Panc1 (cell line): ENCODE results near the gene IQSEC1. TPM values are rescaled to one million over a fixed set of nuclear protein-coding genes. Genes with fewer than 3 reads are reported as not detected.

Experiments
- ATAC-seq: fragments of 200-7000 bp; cut with Tn5 transposase; 2 replicates; pipeline ENCODE4 v1.9.1; 2020; ENCODE audit warnings: mild to moderate bottlenecking, moderate library complexity
- BruUV-seq: library from RNA; stranded (reverse); fragments of 400-500 nt; replicated peaks from 2 replicates; lab custom pipeline; 2021; lab: Mats Ljungman, UMichigan
- CTCF ChIA-PET: fragments of 300-600 bp; sonication (Branson Sonifier 250); formaldehyde crosslinking; loops from one replicate; lab custom pipeline; 2022; ENCODE audit warnings: antibody characterized with exemption; lab: Charles Lee
- POLR2A ChIA-PET: fragments of 300-600 bp; sonication (Branson Sonifier 250); formaldehyde crosslinking; loops from one replicate; lab custom pipeline; 2022; ENCODE audit warnings: antibody characterized with exemption; lab: Charles Lee
- DNase-seq: peaks from one replicate; pipeline ENCODE4 v3.0.0-alpha.2; 2010; ENCODE audit warnings: low read depth, low spot score
- H3K27ac ChIP-seq: 2 replicates; pipeline ENCODE4 v1.5.1; 2011; ENCODE audit warnings: mild to moderate bottlenecking, low read length, inconsistent platforms
- H3K27me3 ChIP-seq: fragments of 200-500 bp; sonication (Bioruptor generic); 2 replicates; pipeline ENCODE4 v1.6.0; 2014; ENCODE audit warnings: low read length, inconsistent platforms; ENCODE audit not compliant: control insufficient read depth, insufficient read depth
- H3K36me3 ChIP-seq: fragments of 200-500 bp; sonication (Bioruptor generic); 2 replicates; pipeline ENCODE4 v1.5.1; 2014; ENCODE audit warnings: inconsistent platforms, mild to moderate bottlenecking, low read length, moderate library complexity; ENCODE audit not compliant: control insufficient read depth, insufficient read depth
- H3K4me1 ChIP-seq: 2 replicates; pipeline ENCODE4 v1.5.1; 2011; ENCODE audit warnings: inconsistent platforms, mild to moderate bottlenecking, low read length, moderate library complexity; ENCODE audit not compliant: control insufficient read depth, insufficient read depth
- H3K4me3 ChIP-seq, 2 experiments: 2 replicates each; pipeline ENCODE4 v1.5.1; 2011 to 2012; ENCODE audit warnings: low read depth in 2 of 2, low read length in 2 of 2, mild to moderate bottlenecking in 2 of 2, inconsistent platforms in 1 of 2, moderate library complexity in 1 of 2
- H3K9me3 ChIP-seq: fragments of 200-500 bp; sonication (Bioruptor generic); 2 replicates; pipeline ENCODE4 v1.5.1; 2014; ENCODE audit warnings: low read depth, mild to moderate bottlenecking, inconsistent platforms, low read length, moderate library complexity; ENCODE audit not compliant: control insufficient read depth, insufficient read depth
- POLR2AphosphoS5 ChIP-seq: IDR thresholded peaks from 2 replicates; pipeline ENCODE4 v1.6.1; 2012; ENCODE audit warnings: mild to moderate bottlenecking, low read depth, low read length, moderate library complexity
- REST ChIP-seq, 2 experiments: IDR thresholded peaks; 2 replicates each; pipeline ENCODE4 v1.6.1; 2011 to 2012; ENCODE audit warnings: low read depth in 2 of 2, control low read depth in 1 of 2, low read length in 1 of 2, mild to moderate bottlenecking in 1 of 2, moderate library complexity in 1 of 2; ENCODE audit not compliant: insufficient read depth in 1 of 2
- SIN3A ChIP-seq: IDR thresholded peaks from 2 replicates; pipeline ENCODE4 v1.6.1; 2012; ENCODE audit warnings: low read depth, mild to moderate bottlenecking, low read length, moderate library complexity, borderline replicate concordance; ENCODE audit not compliant: insufficient read depth
- TCF7L2 ChIP-seq: IDR thresholded peaks from 2 replicates; pipeline ENCODE4 v1.6.1; 2011; ENCODE audit warnings: mild to moderate bottlenecking, low read depth, low read length, inconsistent platforms
- in situ Hi-C: cut with HindIII; loops from 2 replicates; pipeline ENCODE4 v1.10.0; 2016; ENCODE audit warnings: low sequenced_read_pairs, low pct_unique_long_range_greater_than_20kb
- intact Hi-C: fragments of 100-400 bp; cut with micrococcal nuclease; formaldehyde crosslinking; loops from one replicate; pipeline ENCODE4 v1.10.0; 2022; ENCODE audit not compliant: unreplicated experiment
- total RNA-seq: library from RNA; stranded (reverse); gene quantifications from one replicate; pipeline ENCODE4 v1.2.1, GENCODE V29; 2021; ENCODE audit not compliant: unreplicated experiment
- TF ChIP-seq, protein P1 (sequence below): fragments of 450-650 bp; IDR thresholded peaks from 2 replicates; pipeline ENCODE4 v1.5.1; 2017; ENCODE audit warnings: mild to moderate bottlenecking

The IQSEC1 gene
- total RNA-seq, 1 experiment from 2014 or later = 28.4 TPM

- no TSS peak for BruUV-seq
- ChIA-PET POLR2A (no interaction called here), CTCF (interaction anchor here (0.8 kb wide), 1 partner anchor 9 kb away, joined by 3 read pairs; no protein-coding TSS in a partner anchor)
- DNase-seq (no peak), ATAC-seq (no peak)
- in situ Hi-C loops (no loop called here), intact Hi-C loops (no loop called here)
- no peak overlapping the region for H3K4me3 ChIP-seq
- no peaks in the 10 kb centered on the region for H3K27me3 ChIP-seq
- H3K9me3 ChIP-seq = no peaks in the 10 kb centered on the region
- no peak overlapping the region for H3K27ac ChIP-seq
- TF ChIP-seq TCF7L2 (no peak), REST (IDR thresholded peaks at IDR 0.05; ENCODE audit: insufficient read depth in 1 of 2, low read depth in 2 of 2, low read length in 1 of 2) (no peak), POLR2AphosphoS5 (no peak), SIN3A (no peak)
- TF ChIP-seq, protein P1, sequence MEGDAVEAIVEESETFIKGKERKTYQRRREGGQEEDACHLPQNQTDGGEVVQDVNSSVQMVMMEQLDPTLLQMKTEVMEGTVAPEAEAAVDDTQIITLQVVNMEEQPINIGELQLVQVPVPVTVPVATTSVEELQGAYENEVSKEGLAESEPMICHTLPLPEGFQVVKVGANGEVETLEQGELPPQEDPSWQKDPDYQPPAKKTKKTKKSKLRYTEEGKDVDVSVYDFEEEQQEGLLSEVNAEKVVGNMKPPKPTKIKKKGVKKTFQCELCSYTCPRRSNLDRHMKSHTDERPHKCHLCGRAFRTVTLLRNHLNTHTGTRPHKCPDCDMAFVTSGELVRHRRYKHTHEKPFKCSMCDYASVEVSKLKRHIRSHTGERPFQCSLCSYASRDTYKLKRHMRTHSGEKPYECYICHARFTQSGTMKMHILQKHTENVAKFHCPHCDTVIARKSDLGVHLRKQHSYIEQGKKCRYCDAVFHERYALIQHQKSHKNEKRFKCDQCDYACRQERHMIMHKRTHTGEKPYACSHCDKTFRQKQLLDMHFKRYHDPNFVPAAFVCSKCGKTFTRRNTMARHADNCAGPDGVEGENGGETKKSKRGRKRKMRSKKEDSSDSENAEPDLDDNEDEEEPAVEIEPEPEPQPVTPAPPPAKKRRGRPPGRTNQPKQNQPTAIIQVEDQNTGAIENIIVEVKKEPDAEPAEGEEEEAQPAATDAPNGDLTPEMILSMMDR = no peak
- peaks cover 7% of the 10 kb centered on the region for H3K4me1 ChIP-seq
- H3K36me3 ChIP-seq = no peaks in the 10 kb centered on the region
Observed at GRCh38 chr3:13027154-13027553, 46.1 kb downstream of the IQSEC1 start.

DNA sequence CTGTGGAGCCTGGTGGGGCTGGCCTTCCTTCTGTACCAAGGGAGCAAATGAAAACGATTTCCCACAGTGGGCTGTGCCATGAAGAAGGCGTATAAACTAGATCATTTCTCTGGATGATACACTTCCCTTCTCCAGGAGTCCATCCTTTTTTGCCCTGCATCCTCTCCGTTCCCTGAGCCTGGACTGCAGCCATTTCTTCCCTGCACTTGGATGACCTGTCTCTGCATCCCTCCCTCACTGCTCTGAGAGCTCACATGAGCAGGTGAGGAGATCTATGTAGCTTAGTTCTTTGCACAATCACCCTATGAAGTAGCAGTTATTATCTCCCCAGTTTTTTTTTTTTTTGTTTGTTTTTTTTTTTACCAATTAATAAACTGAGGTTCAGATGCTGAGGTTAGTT is 46.7 kb downstream of the IQSEC1 start:
- no peaks in the 10 kb centered on the region for H3K9me3 ChIP-seq
- no peak for ATAC-seq
- no peak for TF ChIP-seq SIN3A
- TF ChIP-seq, protein P1 = no peak
- POLR2A ChIA-PET = no interaction called here
- H3K27me3 ChIP-seq = no peaks in the 10 kb centered on the region
- intact Hi-C loops (no loop called here), in situ Hi-C loops (no loop called here)
- no TSS peak for BruUV-seq
- DNase-seq = no peak
- CTCF ChIA-PET = interaction anchor here (0.8 kb wide), 1 partner anchor 8 kb away, joined by 3 read pairs; no protein-coding TSS in a partner anchor
- H3K4me3 ChIP-seq = no peak overlapping the region
- no peak overlapping the region for H3K27ac ChIP-seq
- peaks cover 11% of the 10 kb centered on the region for H3K4me1 ChIP-seq
- no peaks in the 10 kb centered on the region for H3K36me3 ChIP-seq
